Activated naive CD4-positive, alpha-beta T cell treated with anti-CD3 and anti-CD28 coated beads for 36 hours (primary cell): ENCODE data around the gene PRKCB. TPM values are rescaled to one million over a fixed set of nuclear protein-coding genes. Genes with fewer than 3 reads are reported as not detected.
"Not testable (repeated sequence)": the region's sequence is repeated elsewhere in the genome, so short reads cannot be mapped to it uniquely, and the experiment has no call there.

Source experiments
- CTCF ChIA-PET: fragments of 350-600 bp; sonication (Branson Sonifier 250); formaldehyde crosslinking; loops from one replicate; lab custom pipeline; 2021; ENCODE audit warnings: antibody characterized with exemption; lab: Charles Lee
- DNase-seq: peaks from one replicate; pipeline ENCODE4 v3.0.0-alpha.2; 2020
- H3K27ac Mint-ChIP-seq: one replicate; pipeline ENCODE4 v1.8.0; 2021; ENCODE audit warnings: mild to moderate bottlenecking, mixed read lengths
- H3K27me3 Mint-ChIP-seq: one replicate; pipeline ENCODE4 v1.8.0; 2021; ENCODE audit warnings: low read depth, mixed read lengths
- H3K36me3 Mint-ChIP-seq: one replicate; pipeline ENCODE4 v1.8.0; 2021; ENCODE audit warnings: low read depth, mixed read lengths
- H3K4me1 Mint-ChIP-seq: one replicate; pipeline ENCODE4 v1.8.0; 2021; ENCODE audit warnings: low read depth, mixed read lengths
- H3K4me3 Mint-ChIP-seq: one replicate; pipeline ENCODE4 v1.8.0; 2021; ENCODE audit warnings: mild to moderate bottlenecking, moderate library complexity, mixed read lengths
- H3K9me3 Mint-ChIP-seq: one replicate; pipeline ENCODE4 v1.8.0; 2021; ENCODE audit warnings: mixed read lengths
- intact Hi-C: fragments of 100-400 bp; cut with micrococcal nuclease; formaldehyde crosslinking; loops from one replicate; pipeline ENCODE4 v1.15.1; 2023
- total RNA-seq, 2 experiments: library from RNA; stranded (reverse); gene quantifications; one replicate each; pipeline ENCODE4 v1.2.3, GENCODE V29; 2021

PRKCB gene
- total RNA-seq, 2 experiments from 2014 or later = 37.1 to 38.9 TPM

GRCh38 chr16:23908790-23909189 is 73.0 kb downstream of the PRKCB start:
- CTCF ChIA-PET = no interaction called here

GRCh38 chr16:23909792-23910418 is 74.1 kb downstream of the PRKCB start:
- no peak for DNase-seq
- intact Hi-C loops = no loop called here
- Mint-ChIP-seq H3K4me3 (no peak overlapping the region), H3K27ac (no peak overlapping the region), H3K4me1 (peaks cover 38% of the 10 kb centered on the region), H3K9me3 (no peaks in the 10 kb centered on the region), H3K36me3 (no peaks in the 10 kb centered on the region), H3K27me3 (no peaks in the 10 kb centered on the region)
- CTCF ChIA-PET = no interaction called here

More at GRCh38 chr16:23908790-23909189, 73.0 kb downstream of the PRKCB start:
- H3K4me1 Mint-ChIP-seq = peaks cover 35% of the 10 kb centered on the region
- DNase-seq = no peak
- no peak overlapping the region for H3K4me3 Mint-ChIP-seq
- intact Hi-C loops = no loop called here
- no peak overlapping the region for H3K27ac Mint-ChIP-seq
- no peaks in the 10 kb centered on the region for H3K9me3 Mint-ChIP-seq
- H3K36me3 Mint-ChIP-seq = no peaks in the 10 kb centered on the region
- no peaks in the 10 kb centered on the region for H3K27me3 Mint-ChIP-seq

- no peak overlapping the region for H3K4me3 Mint-ChIP-seq
- no peak overlapping the region for H3K27ac Mint-ChIP-seq
- H3K9me3 Mint-ChIP-seq = peaks cover 2% of the 10 kb centered on the region
- intact Hi-C loops = no loop called here
- CTCF ChIA-PET = no interaction called here
- peaks cover 31% of the 10 kb centered on the region for H3K4me1 Mint-ChIP-seq
- H3K36me3 Mint-ChIP-seq = peaks cover 7% of the 10 kb centered on the region
- DNase-seq = no peak
- H3K27me3 Mint-ChIP-seq = no peaks in the 10 kb centered on the region
These were observed 79.3 kb downstream of the PRKCB start for GRCh38 chr16:23914946-23915530.

GRCh38 chr16:23916552-23916951 is 80.8 kb downstream of the PRKCB start:
- H3K4me1 Mint-ChIP-seq = peaks cover 42% of the 10 kb centered on the region
- intact Hi-C loops, H3K36me3 Mint-ChIP-seq, H3K27me3 Mint-ChIP-seq, H3K27ac Mint-ChIP-seq, H3K9me3 Mint-ChIP-seq, DNase-seq, H3K4me3 Mint-ChIP-seq: not testable (repeated sequence)
- CTCF ChIA-PET = interaction anchor here (0.6 kb wide), 1 partner anchor 108 kb away, joined by 5 read pairs; no protein-coding TSS in a partner anchor

GRCh38 chr16:23917621-23918020 is 81.8 kb downstream of the PRKCB start:
- H3K4me1 Mint-ChIP-seq = peaks cover 50% of the 10 kb centered on the region
- peaks cover 7% of the 10 kb centered on the region for H3K36me3 Mint-ChIP-seq
- CTCF ChIA-PET = no interaction called here
- no peak for DNase-seq
- H3K9me3 Mint-ChIP-seq = peaks cover 4% of the 10 kb centered on the region
- H3K27me3 Mint-ChIP-seq = no peaks in the 10 kb centered on the region
- peak overlapping the region; percentile 43 for H3K27ac Mint-ChIP-seq
- H3K4me3 Mint-ChIP-seq = no peak overlapping the region
- intact Hi-C loops = no loop called here

- Mint-ChIP-seq H3K36me3 (peaks cover 9% of the 10 kb centered on the region), H3K4me1 (peaks cover 52% of the 10 kb centered on the region), H3K9me3 (peaks cover 4% of the 10 kb centered on the region), H3K27me3 (no peaks in the 10 kb centered on the region), H3K4me3 (no peak overlapping the region), H3K27ac (no peak overlapping the region)
- intact Hi-C loops = loop anchor here (5.0 kb wide), 1 partner anchor 37 kb away; no protein-coding TSS in a partner anchor
- CTCF ChIA-PET = no interaction called here
- no peak for DNase-seq
These were observed 84.7 kb downstream of the PRKCB start for GRCh38 chr16:23920446-23920845.

GRCh38 chr16:23920899-23921298 is 85.1 kb downstream of the PRKCB start:
- intact Hi-C loops = loop anchor here (5.0 kb wide), 1 partner anchor 36 kb away; no protein-coding TSS in a partner anchor
- peak; percentile 58 for DNase-seq
- Mint-ChIP-seq H3K4me3 (no peak overlapping the region), H3K27ac (no peak overlapping the region), H3K9me3 (peaks cover 4% of the 10 kb centered on the region), H3K27me3 (no peaks in the 10 kb centered on the region), H3K4me1 (peaks cover 52% of the 10 kb centered on the region), H3K36me3 (peaks cover 12% of the 10 kb centered on the region)
- CTCF ChIA-PET = no interaction called here

- peaks cover 51% of the 10 kb centered on the region for H3K4me1 Mint-ChIP-seq
These were observed 86.6 kb downstream of the PRKCB start for GRCh38 chr16:23922406-23922805.

GRCh38 chr16:23924128-23924527 is 88.3 kb downstream of the PRKCB start:
- Mint-ChIP-seq H3K4me1 (peaks cover 45% of the 10 kb centered on the region), H3K4me3 (no peak overlapping the region), H3K36me3 (peaks cover 7% of the 10 kb centered on the region), H3K27ac (no peak overlapping the region), H3K27me3 (no peaks in the 10 kb centered on the region), H3K9me3 (peaks cover 4% of the 10 kb centered on the region)
- CTCF ChIA-PET = no interaction called here
- DNase-seq = peak; percentile 12
- intact Hi-C loops = loop anchor here (5.0 kb wide), 1 partner anchor 33 kb away; no protein-coding TSS in a partner anchor

More at GRCh38 chr16:23922406-23922805, 86.6 kb downstream of the PRKCB start:
- intact Hi-C loops = loop anchor here (5.0 kb wide), 1 partner anchor 35 kb away; no protein-coding TSS in a partner anchor
- Mint-ChIP-seq H3K27me3 (no peaks in the 10 kb centered on the region), H3K9me3 (peaks cover 4% of the 10 kb centered on the region), H3K27ac (no peak overlapping the region), H3K4me3 (no peak overlapping the region), H3K36me3 (peaks cover 10% of the 10 kb centered on the region)
- CTCF ChIA-PET = interaction anchor here (0.8 to 1.5 kb wide), 2 partner anchors 43 to 45 kb away, joined by 3 read pairs; no protein-coding TSS in a partner anchor
- DNase-seq = no peak

- peaks cover 5% of the 10 kb centered on the region for H3K36me3 Mint-ChIP-seq
- H3K9me3 Mint-ChIP-seq = no peaks in the 10 kb centered on the region
- peaks cover 16% of the 10 kb centered on the region for H3K4me1 Mint-ChIP-seq
- no peak overlapping the region for H3K4me3 Mint-ChIP-seq
- CTCF ChIA-PET = interaction anchor here (1.6 kb wide), 1 partner anchor 82 kb away, joined by 3 read pairs; no protein-coding TSS in a partner anchor
- DNase-seq = no peak
- H3K27ac Mint-ChIP-seq = no peak overlapping the region
- H3K27me3 Mint-ChIP-seq = no peaks in the 10 kb centered on the region
- intact Hi-C loops = no loop called here
These were observed 92.0 kb downstream of the PRKCB start for GRCh38 chr16:23927796-23928195.

- CTCF ChIA-PET = interaction anchor here (1.1 kb wide), 1 partner anchor 37 kb away, joined by 3 read pairs; no protein-coding TSS in a partner anchor
- Mint-ChIP-seq H3K27me3 (no peaks in the 10 kb centered on the region), H3K9me3 (peaks cover 7% of the 10 kb centered on the region), H3K4me3 (no peak overlapping the region), H3K27ac (no peak overlapping the region), H3K36me3 (peaks cover 11% of the 10 kb centered on the region), H3K4me1 (peaks cover 17% of the 10 kb centered on the region)
- no peak for DNase-seq
- intact Hi-C loops = no loop called here
These were observed 93.5 kb downstream of the PRKCB start for GRCh38 chr16:23929237-23929636.

- CTCF ChIA-PET = interaction anchor here (1.1 kb wide), 1 partner anchor 37 kb away, joined by 3 read pairs; no protein-coding TSS in a partner anchor
These were observed 94.1 kb downstream of the PRKCB start for GRCh38 chr16:23929856-23930255.

More at GRCh38 chr16:23929856-23930255, 94.1 kb downstream of the PRKCB start:
- H3K9me3 Mint-ChIP-seq = peaks cover 7% of the 10 kb centered on the region
- intact Hi-C loops = no loop called here
- no peak for DNase-seq
- no peaks in the 10 kb centered on the region for H3K27me3 Mint-ChIP-seq
- H3K4me1 Mint-ChIP-seq = peaks cover 18% of the 10 kb centered on the region
- H3K27ac Mint-ChIP-seq = no peak overlapping the region
- no peak overlapping the region for H3K4me3 Mint-ChIP-seq
- peaks cover 11% of the 10 kb centered on the region for H3K36me3 Mint-ChIP-seq
